Effector CD8-positive, alpha-beta T cell (primary cell): ENCODE measurements around the gene RPLP2.

Source experiments
- DNase-seq: peaks from one replicate; lab custom pipeline; 2025; lab: John Stamatoyannopoulos, UW

RPLP2 gene

DNA sequence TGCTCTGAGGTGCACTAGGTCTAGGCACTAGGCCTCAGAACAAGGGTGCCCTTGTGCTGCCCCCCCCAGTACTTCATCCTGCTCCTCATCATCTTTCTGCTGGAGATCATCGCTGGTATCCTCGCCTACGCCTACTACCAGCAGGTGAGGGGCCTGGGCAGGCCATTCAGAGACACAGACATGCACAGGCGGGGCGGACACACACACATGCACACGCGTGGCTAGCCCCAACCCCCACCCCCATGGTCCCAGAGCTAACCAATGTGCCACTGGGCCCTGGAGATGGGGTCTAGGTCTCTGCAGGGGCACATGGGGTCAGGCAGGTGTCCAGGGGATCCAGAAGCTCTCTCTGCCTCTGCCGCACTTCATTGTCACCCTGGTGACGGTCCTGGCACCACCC, 26.9 kb downstream of the RPLP2 start:
- no peak for DNase-seq

DNA sequence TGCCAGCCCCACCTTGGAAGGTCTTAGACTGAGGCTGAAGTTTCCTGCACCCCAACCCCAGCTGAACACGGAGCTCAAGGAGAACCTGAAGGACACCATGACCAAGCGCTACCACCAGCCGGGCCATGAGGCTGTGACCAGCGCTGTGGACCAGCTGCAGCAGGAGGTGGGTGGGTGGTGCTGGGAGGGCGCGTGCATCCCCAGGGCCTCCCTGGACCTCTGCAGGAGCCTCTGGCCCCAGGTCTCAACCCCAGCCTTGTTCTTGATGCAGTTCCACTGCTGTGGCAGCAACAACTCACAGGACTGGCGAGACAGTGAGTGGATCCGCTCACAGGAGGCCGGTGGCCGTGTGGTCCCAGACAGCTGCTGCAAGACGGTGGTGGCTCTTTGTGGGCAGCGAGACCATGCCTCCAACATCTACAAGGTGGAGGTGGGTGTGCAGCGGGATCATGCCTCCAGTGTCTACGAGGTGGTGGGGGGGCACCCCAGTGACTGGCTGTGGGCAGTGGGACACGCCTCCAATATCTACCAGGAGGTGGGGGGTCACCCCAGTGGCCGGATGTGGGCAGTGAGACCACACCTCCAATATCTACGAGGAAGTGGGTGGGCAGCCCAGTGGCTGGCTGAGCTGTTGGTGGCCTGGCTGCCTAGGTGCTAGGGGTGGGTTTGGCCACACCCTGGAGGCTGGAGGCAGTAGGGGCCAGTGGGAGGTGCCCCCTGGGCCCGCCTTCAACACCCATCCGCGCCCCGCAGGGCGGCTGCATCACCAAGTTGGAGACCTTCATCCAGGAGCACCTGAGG, 27.6 kb downstream of the RPLP2 start:
- DNase-seq = no peak

DNA sequence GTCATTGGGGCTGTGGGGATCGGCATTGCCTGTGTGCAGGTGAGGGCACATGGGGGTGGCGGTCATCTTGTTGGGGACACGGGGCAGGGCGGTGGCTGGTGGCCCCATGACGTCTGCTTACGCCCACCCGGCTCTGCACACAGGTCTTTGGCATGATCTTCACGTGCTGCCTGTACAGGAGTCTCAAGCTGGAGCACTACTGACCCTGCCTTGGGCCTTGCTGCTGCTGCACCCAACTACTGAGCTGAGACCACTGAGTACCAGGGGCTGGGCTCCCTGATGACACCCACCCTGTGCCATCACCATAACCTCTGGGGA, 28.2 kb downstream of the RPLP2 start:
- DNase-seq = no peak

DNA sequence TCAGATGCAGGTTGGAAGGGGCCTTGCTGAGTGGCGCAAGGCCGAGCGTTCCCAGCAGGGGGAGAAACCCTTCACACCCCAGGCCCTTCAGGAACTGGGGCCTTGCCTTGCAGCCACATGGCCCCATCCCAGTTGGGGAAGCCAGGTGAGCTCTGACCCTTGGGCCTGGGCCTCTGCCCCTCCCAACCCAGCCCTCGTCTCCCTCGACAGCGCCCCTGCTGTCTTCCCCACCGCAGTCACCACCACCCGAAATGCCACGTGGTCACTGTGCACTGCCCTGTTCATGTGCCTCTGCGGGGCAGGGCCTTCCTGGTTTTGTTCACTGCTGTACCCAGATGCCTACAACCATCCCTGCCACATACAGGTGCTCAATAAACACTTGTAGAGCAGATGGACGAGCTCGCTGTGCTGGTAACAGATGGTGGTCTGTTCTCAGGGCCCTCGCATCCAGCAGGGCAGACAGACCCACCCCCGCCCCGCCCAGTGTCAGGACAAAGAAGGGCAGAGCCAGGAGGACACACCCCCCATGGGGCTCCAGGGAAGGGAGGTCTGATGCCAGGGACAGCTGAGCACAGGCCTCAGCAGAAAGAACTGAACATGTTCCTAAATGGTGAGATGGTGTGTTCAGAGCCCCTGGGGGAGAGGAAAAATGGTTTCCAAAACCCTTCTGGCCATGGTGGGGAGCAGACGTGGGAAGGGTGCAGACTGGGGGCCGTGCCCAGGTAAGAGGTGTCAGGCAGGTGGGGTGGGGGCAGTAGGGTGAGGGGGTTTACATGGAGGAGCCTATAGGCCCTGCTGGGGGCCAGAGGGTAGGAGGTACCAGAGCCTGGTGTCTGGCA, 28.9 kb downstream of the RPLP2 start:
- DNase-seq = no peak

DNA sequence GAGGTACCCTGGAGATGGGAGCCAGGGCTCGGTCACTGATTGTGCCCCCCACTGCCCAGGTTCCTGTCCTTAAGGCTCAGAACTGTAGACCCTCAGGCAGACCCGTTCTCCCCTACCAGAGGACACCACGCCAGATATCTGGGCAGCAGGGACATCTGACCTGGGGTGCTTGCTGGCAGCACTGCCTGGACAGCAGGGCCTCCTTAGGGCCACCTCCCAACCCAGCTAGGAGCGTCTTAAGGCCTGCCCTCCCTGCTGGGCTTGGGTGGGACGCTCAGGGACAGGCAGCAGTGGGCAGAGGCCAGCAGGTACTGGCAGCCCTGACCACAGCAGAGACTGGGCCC, 29.5 kb downstream of the RPLP2 start:
- no peak for DNase-seq

DNA sequence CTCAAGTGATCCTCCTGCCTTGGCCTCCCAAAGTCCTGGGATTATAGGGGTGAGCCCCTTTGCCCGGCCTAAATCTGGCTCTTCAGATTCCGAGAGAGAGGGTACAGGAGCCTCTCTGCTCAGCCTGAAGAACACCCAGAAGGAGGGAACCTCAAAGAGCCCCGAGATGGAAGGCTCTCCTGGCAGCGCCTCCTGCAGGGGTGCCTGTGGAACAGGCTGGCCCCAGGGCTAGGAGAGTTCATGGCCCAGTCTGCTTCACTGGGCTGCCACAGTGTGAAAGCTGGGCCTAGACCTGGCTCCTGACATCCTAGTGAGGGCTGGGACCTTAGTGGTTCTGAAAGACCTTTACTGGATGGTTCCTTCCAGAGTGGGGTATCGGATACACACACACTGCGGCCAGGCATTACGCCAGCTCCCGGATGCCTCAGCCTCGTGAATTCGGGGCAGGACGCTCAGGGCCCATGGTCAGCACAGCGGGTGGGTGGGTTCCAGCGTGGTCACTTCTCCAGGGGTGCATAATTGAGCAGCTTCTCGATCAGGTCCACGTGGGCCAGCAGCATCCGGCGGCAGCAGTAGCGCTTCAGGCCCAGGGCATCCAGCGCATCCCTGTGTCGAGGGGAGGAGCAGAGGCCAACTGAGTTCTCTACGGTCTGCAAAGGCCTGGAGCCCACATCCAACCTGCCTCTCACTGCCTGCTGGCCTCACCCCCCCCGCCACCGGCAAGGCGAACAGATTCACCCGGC, 30.3 kb downstream of the RPLP2 start:
- no peak for DNase-seq

DNA sequence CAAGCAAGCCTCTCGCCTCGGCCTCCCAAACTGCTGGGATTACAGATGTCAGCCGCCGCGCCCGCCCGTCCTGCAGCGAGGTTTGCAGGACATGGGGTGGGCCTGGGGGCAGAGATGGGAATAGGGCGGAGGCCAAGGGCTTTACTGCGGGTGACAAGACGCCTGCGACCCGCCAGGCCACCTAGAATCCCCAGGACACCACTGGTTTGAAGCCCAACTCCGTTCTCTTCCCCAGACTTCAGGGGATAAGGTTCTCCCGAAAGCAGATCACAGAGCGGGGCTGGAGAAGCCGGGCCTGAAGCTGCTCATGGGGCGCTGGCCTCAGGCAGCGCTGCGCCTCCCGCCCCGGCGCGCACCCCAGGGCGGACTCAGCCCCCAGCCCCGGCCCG, 32.2 kb downstream of the RPLP2 start:
- DNase-seq = no peak

DNA sequence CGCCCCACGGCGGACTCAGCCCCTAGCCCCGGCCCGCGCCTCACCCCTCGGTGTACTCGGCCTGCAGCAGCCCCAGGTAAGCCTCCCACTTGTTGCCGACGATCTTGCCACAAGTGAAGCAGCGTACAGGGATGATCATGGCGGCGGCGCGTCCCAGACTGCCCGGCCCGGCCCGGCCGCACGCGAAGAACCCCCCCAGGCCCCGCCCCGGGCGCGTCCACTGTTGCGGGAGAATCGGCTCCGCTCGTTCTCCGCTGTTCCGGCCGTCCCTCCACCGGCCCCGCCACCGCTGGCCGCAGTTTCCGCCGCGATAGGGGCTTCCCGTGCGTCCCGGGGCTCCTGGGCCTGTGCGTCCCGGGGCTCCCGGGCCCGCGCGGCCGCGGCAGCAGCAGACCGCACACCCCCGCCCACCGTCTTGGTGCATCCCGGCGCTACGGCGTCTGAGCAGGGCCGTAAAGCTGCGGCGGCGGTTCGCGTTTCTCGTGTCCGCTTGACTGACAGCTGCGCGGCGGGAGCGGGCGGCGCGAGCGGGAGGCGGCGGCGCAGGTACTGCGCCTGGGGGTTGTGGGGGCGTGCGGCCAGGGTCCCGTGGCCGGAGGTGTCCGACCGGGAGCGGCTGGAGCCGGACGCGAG, 32.7 kb downstream of the RPLP2 start, which contains the start of the genes POLR2L and TSPAN4:
Gene POLR2L, minus strand, starts transcription at position 160 of the 633 bp plus-strand sequence. Its CDS starts 21 bp downstream, at position 139.
Gene TSPAN4, plus strand, starts transcription at position 483 of the 633 bp plus-strand sequence. CDS start 7,453 bp downstream, outside the sequence.
- DNase-seq = peak; percentile 76

DNA sequence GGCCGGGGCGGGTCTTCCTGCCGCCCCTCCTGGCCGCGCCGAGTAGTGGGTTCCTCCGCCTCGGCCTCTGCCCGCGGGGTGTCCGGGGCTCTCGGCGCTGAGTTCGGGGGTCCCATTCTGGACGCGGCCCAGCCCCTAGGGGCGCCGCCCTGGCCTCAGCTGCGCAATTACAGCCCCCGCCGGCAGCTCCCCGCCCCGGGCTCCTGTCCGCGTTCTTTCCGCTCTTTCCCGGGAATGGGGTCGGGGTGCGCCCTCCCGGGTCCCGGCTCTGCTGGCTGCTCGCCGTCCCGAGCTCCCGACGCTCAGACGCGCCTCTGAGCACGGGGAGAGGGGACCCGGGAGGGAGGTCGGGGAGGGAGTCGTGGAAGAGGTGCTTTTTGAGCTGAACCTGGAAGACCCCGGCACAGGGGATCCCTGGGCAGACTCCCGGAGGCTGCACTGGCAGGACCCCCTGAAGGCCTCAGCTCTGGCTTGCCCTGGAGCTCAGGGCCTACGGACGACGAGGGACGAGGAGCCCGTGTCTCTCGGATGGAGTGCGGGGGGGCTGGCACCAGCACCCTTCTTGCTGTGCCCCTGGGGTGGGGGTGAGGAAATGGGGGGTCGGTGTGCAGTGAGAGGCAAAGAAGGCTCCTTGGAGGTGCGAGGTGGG, 33.4 kb downstream of the RPLP2 start:
- DNase-seq = no peak

DNA sequence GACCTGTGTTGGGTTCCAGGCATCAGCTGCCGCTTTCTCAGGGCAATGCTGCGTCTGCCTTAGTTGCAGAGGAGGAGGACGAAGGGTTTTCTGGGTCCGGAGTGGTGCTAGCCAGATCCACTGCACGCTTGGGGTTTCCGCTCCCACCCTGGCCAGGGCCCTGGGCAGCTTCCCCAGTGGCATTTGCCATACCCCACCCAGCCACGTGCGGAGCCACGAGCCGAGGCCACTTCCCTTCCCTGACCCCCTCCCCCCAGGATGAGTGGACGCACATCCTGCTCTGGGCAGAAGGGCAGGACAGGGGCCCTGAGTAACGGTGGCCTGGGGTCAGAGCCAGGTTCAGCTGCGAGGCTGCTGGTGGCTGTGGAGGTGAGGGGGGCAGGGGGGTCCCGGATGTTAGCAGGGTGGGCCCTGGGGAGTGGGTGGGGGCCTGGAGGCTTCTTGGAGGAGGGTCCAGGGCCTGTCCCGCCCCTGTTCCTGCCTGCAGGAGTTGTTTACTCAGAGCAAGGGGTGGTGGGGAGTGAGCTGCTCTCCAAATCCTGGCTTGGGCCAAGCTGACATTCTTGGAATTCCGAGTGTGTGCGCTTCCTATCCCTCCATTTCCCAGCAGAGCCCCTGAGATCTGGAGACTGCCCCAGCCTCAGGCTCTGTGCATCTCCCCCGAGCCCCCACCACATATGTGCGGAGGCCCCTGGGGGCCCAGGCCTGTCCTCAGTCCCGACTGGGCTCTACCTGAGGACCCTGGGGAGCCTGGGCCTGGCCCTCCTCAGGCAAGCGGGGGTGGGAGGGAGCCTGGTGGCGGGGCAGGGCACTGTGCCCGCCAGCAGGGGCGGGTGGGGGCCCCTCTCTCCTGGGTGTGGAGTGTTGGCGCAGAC, 34.3 kb downstream of the RPLP2 start:
- DNase-seq = no peak

DNA sequence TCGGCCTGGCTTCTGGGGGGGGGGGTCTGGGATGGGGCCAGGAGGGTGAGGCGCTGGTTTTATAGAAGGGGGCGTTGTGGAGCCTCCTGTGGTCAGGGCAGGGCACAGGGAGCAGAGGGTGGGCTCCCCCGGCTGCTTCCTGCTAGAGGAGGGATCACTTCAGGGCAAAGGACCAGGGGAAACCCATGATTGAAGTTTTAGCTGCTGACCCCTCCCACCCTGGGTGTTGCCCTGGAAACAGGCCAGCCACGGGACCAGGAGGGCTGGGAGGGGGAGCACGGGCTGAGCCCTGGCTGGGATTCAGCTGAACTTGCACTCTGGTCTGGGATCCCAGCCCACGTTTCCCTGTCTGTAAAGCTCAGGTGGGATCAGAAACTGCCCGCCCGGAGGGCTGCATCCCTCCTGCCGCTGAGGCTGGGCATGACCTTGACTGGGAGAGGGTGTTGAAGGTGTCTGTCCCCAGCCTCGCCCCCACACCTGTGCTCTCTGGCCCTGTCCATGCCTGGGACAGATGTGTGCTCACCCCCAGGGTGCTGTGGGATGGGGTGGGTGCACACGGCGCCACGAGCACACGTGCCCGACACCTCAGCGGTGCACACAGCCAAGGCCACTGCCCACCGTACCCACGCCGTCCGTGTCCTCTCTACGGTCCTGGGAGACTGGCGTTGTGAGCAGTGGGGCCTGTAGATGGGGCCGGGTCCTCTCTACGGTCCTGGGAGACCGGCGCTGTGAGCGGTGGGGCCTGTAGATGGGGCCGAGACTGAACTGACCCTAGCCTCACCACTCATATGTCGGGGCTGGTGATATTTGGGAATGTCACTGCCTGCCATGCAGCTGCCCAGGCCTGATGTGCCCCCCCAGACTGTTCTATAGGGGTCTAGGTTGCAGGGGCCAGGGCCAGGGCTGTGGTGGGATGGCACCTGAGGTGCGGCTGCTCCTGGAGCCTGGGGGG, 35.2 kb downstream of the RPLP2 start:
- DNase-seq = peak; percentile 25

DNA sequence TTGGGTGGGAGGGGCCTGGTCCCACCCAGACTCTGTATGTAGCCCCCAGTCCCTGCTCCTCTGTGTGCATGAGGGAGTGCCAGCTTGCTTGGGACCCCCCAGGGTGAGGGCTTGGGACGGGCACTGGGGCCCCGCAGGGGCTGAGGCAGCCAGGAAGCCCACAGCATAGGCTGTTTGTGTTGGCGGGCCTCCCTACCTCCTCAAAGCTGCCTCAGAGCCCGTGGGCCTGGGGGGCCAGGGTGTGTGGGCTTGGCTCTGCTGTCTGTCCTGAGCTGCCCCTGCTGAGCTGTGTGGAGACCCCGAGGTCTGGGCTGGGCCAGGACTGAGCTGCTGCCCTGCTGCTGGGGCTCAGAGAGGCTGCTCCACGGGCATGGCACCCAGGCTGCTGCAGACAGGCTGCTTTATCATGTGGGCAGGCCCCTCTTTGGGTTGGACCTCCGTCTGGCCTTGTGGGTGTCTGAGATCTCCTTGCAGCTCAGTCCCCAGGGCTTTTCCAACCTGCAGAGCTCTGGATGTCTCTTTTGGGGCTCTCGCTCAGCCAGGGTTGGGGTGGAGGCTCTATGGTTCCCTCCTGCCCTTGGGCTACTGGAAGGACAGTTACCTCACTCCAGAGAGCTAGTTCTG, 36.2 kb downstream of the RPLP2 start:
- no peak for DNase-seq

DNA sequence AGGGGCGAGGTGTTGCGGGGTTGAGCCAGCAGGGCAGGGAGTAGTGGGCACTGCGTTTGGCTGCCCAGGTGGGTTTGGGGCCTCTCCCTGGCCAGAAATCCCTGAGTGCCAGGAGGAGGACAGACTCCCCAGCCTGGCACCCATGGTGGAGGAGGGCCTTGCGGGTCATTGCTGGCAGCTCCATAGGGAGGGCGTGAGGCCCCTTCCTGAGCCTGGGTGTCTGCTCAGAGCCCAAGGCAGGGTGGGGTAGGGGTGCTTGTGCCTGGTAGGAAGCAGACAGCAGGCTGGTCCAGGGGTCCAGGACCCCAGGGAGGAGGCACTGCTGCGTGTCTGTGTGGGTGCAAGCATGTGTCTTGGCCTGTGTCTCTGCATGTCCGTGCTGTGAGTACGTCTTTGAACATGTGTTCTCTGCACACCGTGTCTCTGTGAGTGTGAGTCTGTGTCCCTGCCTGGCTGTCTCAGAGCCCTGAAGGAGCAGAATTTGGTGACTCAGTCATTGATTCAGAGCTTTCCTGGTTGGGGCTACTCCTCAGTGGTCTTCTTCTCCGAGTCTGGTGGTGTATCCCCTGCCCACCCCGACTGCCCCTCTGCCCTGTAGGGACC, 36.8 kb downstream of the RPLP2 start:
- DNase-seq = no peak

DNA sequence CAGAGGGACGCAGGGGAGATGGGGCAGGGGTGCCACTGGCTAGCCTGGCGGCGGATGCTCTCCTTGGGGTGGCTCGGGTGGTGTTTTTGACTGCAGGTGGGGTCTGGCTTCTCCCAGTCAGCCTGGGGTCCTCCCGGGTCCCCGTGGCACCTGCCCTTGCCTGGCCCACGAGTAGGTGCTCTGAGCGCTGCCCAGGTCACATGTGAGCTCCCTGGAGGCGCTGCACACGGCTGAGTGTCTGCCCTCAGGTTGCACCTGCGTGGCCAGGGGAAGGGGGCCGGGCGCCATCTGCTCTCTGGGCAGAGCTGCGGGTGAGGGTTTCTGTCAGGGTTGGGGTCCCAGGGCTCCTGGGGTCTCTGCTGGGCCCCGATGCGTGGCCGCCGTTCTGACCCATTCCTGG, 38.1 kb downstream of the RPLP2 start:
- no peak for DNase-seq

DNA sequence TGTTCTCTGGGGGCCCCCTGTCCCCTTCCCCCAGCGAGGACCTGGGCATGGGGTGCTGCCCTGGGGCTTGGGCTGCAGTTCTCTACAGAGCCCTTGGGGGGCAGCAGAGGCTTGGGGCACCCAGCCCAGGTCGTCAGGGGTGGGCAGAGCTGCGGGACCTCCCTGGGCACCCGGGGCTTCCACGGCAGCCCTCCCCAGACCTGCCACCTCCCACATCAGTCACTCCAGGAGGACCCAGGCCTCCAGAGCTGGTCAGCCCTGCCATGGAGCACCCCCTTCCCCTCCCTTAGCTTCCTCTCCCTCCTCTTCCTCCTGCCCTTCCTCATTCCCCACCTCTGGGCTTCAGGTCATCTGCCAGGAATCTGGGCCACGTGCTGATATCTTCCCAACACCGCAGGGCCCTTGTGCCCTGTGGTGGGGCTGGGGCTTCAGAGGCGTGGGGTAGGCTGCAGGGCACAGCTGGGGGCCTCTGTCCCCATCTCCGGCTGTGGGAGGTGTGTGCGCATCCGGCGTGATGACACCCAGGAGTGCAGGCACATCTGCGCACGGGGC, 38.7 kb downstream of the RPLP2 start:
- peak; percentile 48 for DNase-seq

DNA sequence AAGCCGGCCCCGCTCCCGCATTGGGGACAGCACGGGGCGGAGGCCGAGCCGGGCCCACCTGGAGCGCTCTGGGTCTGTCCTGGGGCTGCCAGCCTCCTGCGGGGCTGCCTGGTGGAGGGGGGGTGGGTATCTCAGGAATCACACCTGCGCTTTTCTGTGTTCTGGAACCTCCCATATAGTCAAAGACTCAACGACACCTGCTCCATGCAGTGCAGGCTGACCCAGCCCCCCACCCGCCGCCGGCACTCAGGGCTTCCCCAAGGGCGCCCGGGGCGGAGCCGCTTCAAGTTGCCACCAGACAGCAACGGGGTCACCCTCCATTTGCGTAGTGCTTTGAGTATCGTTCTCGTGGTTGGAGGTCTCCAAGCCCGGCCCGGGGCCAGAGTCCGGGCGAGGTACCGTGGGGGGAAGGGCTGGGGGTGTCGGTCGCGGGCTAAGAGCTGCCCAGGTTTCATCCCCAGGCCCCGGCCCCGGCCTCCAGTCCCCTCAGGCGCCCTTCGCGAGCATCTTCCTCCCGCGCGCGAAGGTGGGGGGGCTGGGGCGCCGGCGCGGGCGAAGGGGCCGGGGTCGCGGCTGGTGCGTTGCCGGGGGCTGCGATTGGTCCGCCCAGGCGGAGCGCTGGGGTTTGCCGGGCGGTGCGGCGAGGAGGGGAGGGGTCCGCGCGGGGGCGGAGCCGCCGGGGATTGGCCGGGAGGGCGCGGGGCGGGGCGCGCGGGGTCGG, 39.5 kb downstream of the RPLP2 start:
- DNase-seq = peak; percentile 14

DNA sequence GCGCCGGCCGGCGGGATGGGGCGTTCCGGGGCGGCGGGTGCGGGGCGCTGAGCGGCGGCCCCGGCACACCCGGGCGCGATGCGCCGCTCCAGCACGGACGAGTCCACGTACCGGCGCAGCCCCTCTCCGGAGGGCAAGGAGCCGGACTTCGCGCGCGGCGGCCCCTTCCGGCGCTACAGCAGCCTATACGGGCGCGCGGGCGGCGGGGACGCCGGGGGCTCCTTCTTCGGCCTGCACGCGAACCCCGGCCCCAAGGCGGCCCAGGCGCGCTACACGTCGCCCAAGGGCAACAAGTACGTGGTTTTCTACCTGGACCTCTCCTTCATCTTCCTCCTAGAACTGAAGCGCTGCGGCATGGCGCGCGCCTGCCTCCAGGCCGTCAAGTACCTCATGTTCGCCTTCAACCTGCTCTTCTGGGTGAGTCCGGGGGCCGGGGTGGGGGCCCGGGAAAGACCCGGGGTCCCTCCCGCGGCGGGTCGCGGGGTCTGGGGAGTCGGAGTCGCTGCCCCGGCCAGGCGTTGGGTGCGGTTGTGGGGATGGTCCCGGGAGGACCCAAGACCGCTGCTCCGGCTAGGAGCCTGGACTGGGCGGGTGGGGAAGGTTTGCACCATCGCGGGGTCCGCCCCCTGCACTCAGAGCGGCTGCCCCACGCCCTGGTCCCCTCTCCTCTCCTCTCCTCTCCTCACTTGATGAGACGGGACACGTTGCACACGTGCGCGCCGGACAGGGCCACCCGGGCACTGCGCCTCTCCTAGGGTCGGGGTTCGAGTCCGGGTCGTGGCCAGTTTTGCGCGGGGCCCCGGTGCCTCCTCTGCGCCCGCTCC, 40.4 kb downstream of the RPLP2 start:
- no peak for DNase-seq
